AG04450 (cell line): Measurements from ENCODE around the gene SLC37A2. TPM values are rescaled to one million over a fixed set of nuclear protein-coding genes. Genes with fewer than 3 reads are reported as not detected.

Experiments used
- CTCF ChIA-PET: fragments of 300-600, 350-600 bp; formaldehyde crosslinking; extraction: SDS; loops from one replicate; lab custom pipeline; 2022; ENCODE audit warnings: antibody characterized with exemption, inconsistent platforms; lab: Charles Lee
- POLR2A ChIA-PET: fragments of 350-600 bp; formaldehyde crosslinking; extraction: SDS; loops from one replicate; lab custom pipeline; 2021; ENCODE audit warnings: antibody characterized with exemption, inconsistent platforms; lab: Yijun Ruan, JAX
- DNase-seq: peaks from one replicate; pipeline ENCODE4 v3.0.0-alpha.2; 2011; ENCODE audit warnings: low read depth, low spot score
- H3K27ac ChIP-seq: one replicate; pipeline ENCODE4 v1.5.1; 2012; ENCODE audit warnings: low read depth, low read length, control low read depth
- H3K27me3 ChIP-seq: one replicate; pipeline ENCODE4 v1.6.0; 2012; ENCODE audit warnings: low read length; ENCODE audit not compliant: control insufficient read depth, insufficient read depth
- H3K4me3 ChIP-seq: 2 replicates; pipeline ENCODE4 v1.5.1; 2011; ENCODE audit warnings: mild to moderate bottlenecking, low read depth, low read length, control low read depth
- H3K9me3 ChIP-seq: 2 replicates; pipeline ENCODE4 v1.5.1; 2012; ENCODE audit warnings: low read length; ENCODE audit not compliant: control insufficient read depth, insufficient read depth
- polyA plus RNA-seq: library from polyadenylated mRNA; depleted of rRNA; stranded (reverse); fragments of >200 nt; gene quantifications from 2 replicates; pipeline ENCODE4 v1.2.3, GENCODE V29; 2011
- TF ChIP-seq, protein P1 (sequence below): IDR thresholded peaks from 2 replicates; pipeline ENCODE4 v1.5.1; 2011; ENCODE audit warnings: low read depth, low read length, control low read depth, inconsistent platforms

SLC37A2 gene
- polyA plus RNA-seq, 1 experiment: 0.79 TPM

DNA sequence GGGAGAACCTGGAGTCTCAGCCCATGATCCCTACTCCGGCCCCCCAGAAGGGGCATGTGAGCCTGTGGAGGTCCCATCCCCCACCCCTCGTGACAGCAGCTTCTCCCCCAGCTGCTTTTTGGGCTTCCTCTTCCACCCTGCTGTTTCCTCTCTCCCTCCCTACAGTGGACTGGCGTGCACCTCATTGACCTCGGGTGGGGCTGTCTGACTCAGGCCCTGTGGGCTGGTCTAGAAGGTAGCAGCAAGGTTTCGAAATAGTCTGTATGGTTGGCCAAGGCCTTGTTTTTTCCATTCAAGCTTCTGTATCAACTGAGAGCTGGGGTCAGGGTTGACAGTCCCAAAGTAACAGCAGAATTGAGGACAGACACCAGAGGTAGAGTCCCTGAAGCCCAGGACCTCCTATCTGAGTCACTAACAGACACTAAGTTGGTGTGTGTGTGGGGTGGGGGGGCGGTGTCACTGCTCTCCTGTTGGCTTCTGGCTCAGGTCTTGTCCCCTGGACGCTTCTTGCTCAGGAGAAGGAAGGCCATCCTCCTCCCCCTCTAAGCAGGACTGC, 7.7 kb downstream of the SLC37A2 start:
- CTCF ChIA-PET: interaction anchor here (0.8 to 2.5 kb wide), 2 partner anchors 20 to 71 kb away, joined by 3 to 9 read pairs; no protein-coding TSS in a partner anchor
- DNase-seq: no peak
- TF ChIP-seq, protein P1, sequence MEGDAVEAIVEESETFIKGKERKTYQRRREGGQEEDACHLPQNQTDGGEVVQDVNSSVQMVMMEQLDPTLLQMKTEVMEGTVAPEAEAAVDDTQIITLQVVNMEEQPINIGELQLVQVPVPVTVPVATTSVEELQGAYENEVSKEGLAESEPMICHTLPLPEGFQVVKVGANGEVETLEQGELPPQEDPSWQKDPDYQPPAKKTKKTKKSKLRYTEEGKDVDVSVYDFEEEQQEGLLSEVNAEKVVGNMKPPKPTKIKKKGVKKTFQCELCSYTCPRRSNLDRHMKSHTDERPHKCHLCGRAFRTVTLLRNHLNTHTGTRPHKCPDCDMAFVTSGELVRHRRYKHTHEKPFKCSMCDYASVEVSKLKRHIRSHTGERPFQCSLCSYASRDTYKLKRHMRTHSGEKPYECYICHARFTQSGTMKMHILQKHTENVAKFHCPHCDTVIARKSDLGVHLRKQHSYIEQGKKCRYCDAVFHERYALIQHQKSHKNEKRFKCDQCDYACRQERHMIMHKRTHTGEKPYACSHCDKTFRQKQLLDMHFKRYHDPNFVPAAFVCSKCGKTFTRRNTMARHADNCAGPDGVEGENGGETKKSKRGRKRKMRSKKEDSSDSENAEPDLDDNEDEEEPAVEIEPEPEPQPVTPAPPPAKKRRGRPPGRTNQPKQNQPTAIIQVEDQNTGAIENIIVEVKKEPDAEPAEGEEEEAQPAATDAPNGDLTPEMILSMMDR: no peak
- POLR2A ChIA-PET: no interaction called here
- H3K9me3 ChIP-seq: no peaks in the 10 kb centered on the region; the same call in 1 of the 2 replicates
- H3K27ac ChIP-seq: no peak overlapping the region
- no peak overlapping the region for H3K4me3 ChIP-seq
- no peaks in the 10 kb centered on the region for H3K27me3 ChIP-seq

DNA sequence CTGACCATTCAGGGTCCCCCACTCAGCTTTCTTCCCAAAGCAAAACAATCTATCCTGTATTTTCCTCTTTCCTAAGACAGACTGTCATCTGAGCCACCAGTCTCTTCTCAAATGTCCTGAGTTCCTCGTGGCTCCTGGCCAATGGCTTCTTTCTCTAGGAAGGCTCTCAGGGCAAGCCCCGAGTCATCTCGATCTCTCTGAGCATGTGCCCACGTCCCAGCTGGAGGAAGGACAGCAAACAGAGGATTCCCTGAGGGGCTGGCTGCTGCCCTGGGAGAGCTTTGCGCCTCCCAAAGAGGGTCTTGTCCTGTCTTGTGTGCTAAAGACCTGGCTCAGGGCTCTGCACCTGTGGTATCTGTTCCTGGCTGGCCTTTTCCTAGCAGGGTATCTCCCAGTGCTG, 8.3 kb downstream of the SLC37A2 start:
- H3K27me3 ChIP-seq: no peaks in the 10 kb centered on the region
- ChIA-PET POLR2A (no interaction called here), CTCF (interaction anchor here (2.5 kb wide), 1 partner anchor 20 kb away, joined by 9 read pairs; no protein-coding TSS in a partner anchor)
- no peak for DNase-seq
- H3K4me3 ChIP-seq: no peak overlapping the region
- no peak overlapping the region for H3K27ac ChIP-seq
- no peaks in the 10 kb centered on the region; the same call in 1 of the 2 replicates for H3K9me3 ChIP-seq
- TF ChIP-seq, protein P1: no peak

DNA sequence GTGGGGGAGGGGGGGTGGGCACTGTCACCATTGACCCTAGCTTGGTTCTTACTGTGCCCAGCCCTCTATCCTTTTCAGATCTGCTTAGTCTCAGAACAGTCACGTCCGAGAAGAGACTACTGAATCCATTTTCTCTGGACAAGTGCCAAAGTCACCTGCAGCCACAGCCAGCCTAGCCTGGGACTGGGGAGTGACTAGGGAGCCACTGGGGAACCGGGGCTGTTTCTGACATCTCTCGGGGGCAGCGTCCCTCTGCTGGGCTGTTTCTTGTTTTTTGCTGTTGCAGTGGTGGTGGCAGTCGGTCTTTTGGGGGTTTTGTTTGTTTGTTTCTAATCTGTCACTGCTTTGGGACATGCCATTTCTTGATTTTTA, 8.7 kb downstream of the SLC37A2 start:
- POLR2A ChIA-PET: no interaction called here
- Histone ChIP-seq H3K4me3 (no peak overlapping the region), H3K9me3 (no peaks in the 10 kb centered on the region; the same call in 1 of the 2 replicates), H3K27ac (no peak overlapping the region), H3K27me3 (no peaks in the 10 kb centered on the region)
- TF ChIP-seq, protein P1: no peak
- no peak for DNase-seq
- CTCF ChIA-PET: no interaction called here

DNA sequence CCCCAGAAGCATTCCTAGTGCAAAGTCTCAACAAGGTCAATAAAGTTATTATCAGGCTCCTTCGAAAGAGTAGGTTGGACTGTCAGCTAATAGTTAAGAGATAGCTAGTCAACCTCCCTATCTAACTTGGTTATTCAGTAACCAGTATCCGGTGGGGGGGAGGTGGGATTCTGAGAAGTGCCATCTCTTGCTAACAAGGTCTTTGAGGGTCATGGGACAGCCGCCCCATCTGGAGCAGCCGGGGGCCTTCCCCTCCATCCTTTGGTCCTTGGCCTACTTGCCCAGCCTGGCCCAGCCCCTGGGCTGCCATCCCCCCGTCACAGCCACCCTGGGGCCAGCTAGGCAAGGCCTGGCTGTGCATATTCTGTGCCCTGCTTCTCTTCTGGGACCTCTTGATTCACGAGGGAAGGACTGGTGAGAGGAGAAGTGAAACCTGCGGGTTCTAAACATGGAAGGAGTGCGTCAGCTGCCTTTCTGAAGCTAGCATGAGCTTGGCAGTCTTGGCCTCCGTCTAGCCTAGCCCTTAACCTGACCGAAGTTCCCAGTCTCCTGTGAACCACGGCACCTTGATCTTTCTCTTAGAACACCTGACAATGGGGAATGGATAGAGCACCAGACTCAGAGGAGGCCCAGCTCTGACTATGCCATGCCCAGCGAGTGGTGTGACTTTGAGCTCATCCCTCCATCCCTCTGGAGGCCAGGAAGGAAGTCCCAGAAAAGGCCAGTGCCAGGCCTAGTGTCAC, 9.3 kb downstream of the SLC37A2 start:
- Histone ChIP-seq H3K27ac (no peak overlapping the region), H3K27me3 (no peaks in the 10 kb centered on the region), H3K4me3 (no peak overlapping the region), H3K9me3 (no peaks in the 10 kb centered on the region; the same call in 1 of the 2 replicates)
- TF ChIP-seq, protein P1: no peak
- ChIA-PET POLR2A (no interaction called here), CTCF (no interaction called here)
- no peak for DNase-seq

DNA sequence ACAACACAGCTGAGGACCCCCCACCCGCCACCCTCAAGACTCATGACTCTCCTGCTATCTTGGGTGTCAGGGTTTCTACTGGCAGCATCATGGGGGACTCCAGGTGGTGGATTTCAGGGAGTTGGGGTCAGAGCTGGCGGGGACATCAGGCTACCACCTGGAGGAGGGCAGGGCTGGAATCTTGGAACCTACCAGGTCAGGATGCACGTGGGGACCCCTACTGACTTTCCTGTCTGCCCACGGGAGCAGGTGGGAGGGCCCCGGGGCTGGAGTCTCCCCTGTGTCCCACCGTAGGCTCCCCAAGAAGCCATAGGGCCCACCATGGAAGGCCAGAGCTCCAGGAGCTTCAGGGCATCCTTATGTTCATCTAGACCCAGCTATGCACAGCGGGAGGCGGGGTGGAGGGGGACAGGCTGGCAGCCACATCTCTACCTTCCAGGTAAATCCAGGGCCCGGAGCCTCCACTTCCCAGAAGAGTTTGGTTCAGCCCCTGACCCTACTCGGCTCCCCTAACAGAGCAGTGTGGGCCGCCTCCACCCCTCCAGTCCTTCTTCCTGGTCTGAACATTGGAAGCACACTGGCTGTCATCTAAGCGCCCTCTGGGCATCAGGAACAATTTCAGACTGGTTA, 10.0 kb downstream of the SLC37A2 start:
- Histone ChIP-seq H3K27me3 (no peaks in the 10 kb centered on the region), H3K9me3 (no peaks in the 10 kb centered on the region; the same call in 1 of the 2 replicates), H3K4me3 (no peak overlapping the region), H3K27ac (no peak overlapping the region)
- ChIA-PET CTCF (no interaction called here), POLR2A (no interaction called here)
- TF ChIP-seq, protein P1: no peak
- DNase-seq: no peak
